SK-N-MC (cell line): ENCODE data around the gene ABCB4.

Experiments
- DNase-seq: peaks from one replicate; pipeline ENCODE4 v3.0.0-alpha.2; 2011; ENCODE audit warnings: low read depth, low spot score
- H3K27ac ChIP-seq: fragments of 200-600 bp; sonication (generic); 2 replicates; pipeline ENCODE4 v1.5.1; 2016; ENCODE audit warnings: mixed run types
- H3K36me3 ChIP-seq: fragments of 200-600 bp; sonication (generic); 2 replicates; pipeline ENCODE4 v1.6.1; 2017; ENCODE audit warnings: antibody characterized with exemption, low read length, mixed read lengths; ENCODE audit not compliant: insufficient read depth
- H3K4me3 ChIP-seq: fragments of 200-600 bp; sonication (generic); 2 replicates; pipeline ENCODE4 v1.5.1; 2016
- H3K9ac ChIP-seq: fragments of 200-600 bp; sonication (generic); 2 replicates; pipeline ENCODE4 v1.8.0; 2017; ENCODE audit warnings: mixed run types, mixed read lengths; ENCODE audit not compliant: insufficient read length
- H3K9me3 ChIP-seq: fragments of 200-600 bp; sonication (generic); 2 replicates; pipeline ENCODE4 v1.6.1; 2017; ENCODE audit warnings: low read depth, mild to moderate bottlenecking, antibody characterized with exemption, low read length, moderate library complexity, mixed read lengths
- EZH2 ChIP-seq: fragments of 200-600 bp; sonication (generic); IDR thresholded peaks from one replicate; pipeline ENCODE4 v1.6.1; 2017; ENCODE audit warnings: antibody characterized with exemption
- FOXP2 ChIP-seq: optimal IDR thresholded peaks from 2 replicates; pipeline ENCODE3; 2011; ENCODE audit warnings: mild to moderate bottlenecking, moderate library complexity; ENCODE audit not compliant: insufficient read depth; ENCODE audit errors: extremely low read length, control extremely low read depth
- POLR2AphosphoS5 ChIP-seq: IDR thresholded peaks from 2 replicates; pipeline ENCODE4 v1.6.1; 2012; ENCODE audit warnings: mild to moderate bottlenecking, low read depth, low read length, borderline replicate concordance

Gene ABCB4

GRCh38 chr7:87359366-87359765 lies 116.1 kb downstream of the ABCB4 start:
- no peak overlapping the region for H3K9ac ChIP-seq
- no peak overlapping the region for H3K27ac ChIP-seq
- H3K4me3 ChIP-seq, result no peak overlapping the region
- H3K36me3 ChIP-seq, result peaks cover 12% of the 10 kb centered on the region
- 0 out of 2 replicates have a peak, but pooled peaks cover 3% of the 10 kb centered on the region for H3K9me3 ChIP-seq
- no peak for DNase-seq
- TF ChIP-seq EZH2, result no peak
- TF ChIP-seq POLR2AphosphoS5, result no peak
- no peak for TF ChIP-seq FOXP2

- Histone ChIP-seq H3K9ac (no peak overlapping the region), H3K9me3 (peaks cover 12% of the 10 kb centered on the region), H3K4me3 (no peak overlapping the region), H3K27ac (no peak overlapping the region), H3K36me3 (peaks cover 36% of the 10 kb centered on the region)
- no peak for TF ChIP-seq POLR2AphosphoS5
- no peak for TF ChIP-seq FOXP2
- TF ChIP-seq EZH2, result no peak
- DNase-seq, result no peak
Observed at GRCh38 chr7:87356448-87356847, 119.0 kb downstream of the ABCB4 start.

- Histone ChIP-seq H3K9me3 (peaks cover 12% of the 10 kb centered on the region), H3K27ac (no peak overlapping the region), H3K4me3 (no peak overlapping the region), H3K36me3 (peaks cover 38% of the 10 kb centered on the region), H3K9ac (no peak overlapping the region)
- TF ChIP-seq FOXP2, result no peak
- TF ChIP-seq POLR2AphosphoS5, result no peak
- TF ChIP-seq EZH2, result no peak
- DNase-seq, result no peak
Observed at GRCh38 chr7:87354749-87355148, 120.7 kb downstream of the ABCB4 start.
